Hepatocyte (in vitro differentiated cells): Measurements from ENCODE around the gene RALGPS2. TPM values are rescaled to one million over a fixed set of nuclear protein-coding genes. Genes with fewer than 3 reads are reported as not detected.
A peak's percentile ranks its signal among the peaks of the same experiment; 100 is the strongest.

Experiments
- DNase-seq: peaks from one replicate; pipeline ENCODE4 v3.0.0-alpha.2; 2016; ENCODE audit warnings: low spot score
- H2AFZ ChIP-seq: fragments of 200-600 bp; sonication (generic); 2 replicates; pipeline ENCODE4 v1.6.0; 2016; ENCODE audit warnings: antibody characterized with exemption, mild to moderate bottlenecking
- H3K27ac ChIP-seq: fragments of 200-600 bp; sonication (generic); 2 replicates; pipeline ENCODE4 v1.5.1; 2016; ENCODE audit warnings: mild to moderate bottlenecking
- H3K27me3 ChIP-seq: fragments of 200-600 bp; sonication (generic); 2 replicates; pipeline ENCODE4 v1.6.1; 2016
- H3K36me3 ChIP-seq: fragments of 200-600 bp; sonication (generic); replicated peaks from 2 replicates; pipeline ENCODE4 v1.5.1; 2016; ENCODE audit warnings: low read depth; ENCODE audit not compliant: insufficient read depth
- H3K4me1 ChIP-seq: fragments of 200-600 bp; sonication (generic); 2 replicates; pipeline ENCODE4 v1.5.1; 2016; ENCODE audit warnings: mild to moderate bottlenecking, moderate library complexity; ENCODE audit not compliant: insufficient read depth
- H3K4me2 ChIP-seq: fragments of 200-600 bp; sonication (generic); 2 replicates; pipeline ENCODE4 v1.6.0; 2016
- H3K4me3 ChIP-seq: fragments of 200-600 bp; sonication (generic); 2 replicates; pipeline ENCODE4 v1.5.1; 2016; ENCODE audit warnings: mild to moderate bottlenecking
- H3K79me2 ChIP-seq: fragments of 200-600 bp; sonication (generic); 2 replicates; pipeline ENCODE4 v1.6.0; 2017; ENCODE audit warnings: mild to moderate bottlenecking
- H3K9me2 ChIP-seq: fragments of 200-600 bp; sonication (generic); replicated peaks from 2 replicates; pipeline ENCODE4 v1.6.0; 2017; ENCODE audit warnings: mild to moderate bottlenecking; ENCODE audit not compliant: insufficient read depth
- H3K9me3 ChIP-seq: fragments of 200-600 bp; sonication (generic); 2 replicates; pipeline ENCODE4 v1.5.1; 2016; ENCODE audit warnings: low read depth, mild to moderate bottlenecking
- H4K20me1 ChIP-seq: fragments of 200-600 bp; sonication (generic); 2 replicates; pipeline ENCODE4 v1.6.0; 2016; ENCODE audit warnings: mild to moderate bottlenecking; ENCODE audit not compliant: insufficient read depth, poor library complexity, severe bottlenecking
- EZH2 ChIP-seq: fragments of 200-600 bp; sonication (generic); IDR thresholded peaks from 2 replicates; pipeline ENCODE4 v1.6.1; 2016; ENCODE audit warnings: antibody characterized with exemption, mild to moderate bottlenecking, borderline replicate concordance
- EZH2phosphoT487 ChIP-seq: fragments of 200-600 bp; sonication (generic); IDR thresholded peaks from one replicate; pipeline ENCODE4 v1.6.1; 2018; ENCODE audit warnings: antibody characterized with exemption, mild to moderate bottlenecking, low read depth, moderate library complexity; ENCODE audit not compliant: unreplicated experiment, severe bottlenecking
- WGBS: methylation state at CpG from one replicate; pipeline ENCODE4 v1.1.6; 2016; ENCODE audit warnings: low lambda C conversion rate; ENCODE audit errors: missing lambda C conversion rate; 5-methylcytosine and 5-hydroxymethylcytosine counted together
- polyA plus RNA-seq: library from polyadenylated mRNA; unstranded; fragments of >200 nt; fragmentation: Nextera tagmentation; extraction: Ambion mirVana; gene quantifications from 2 replicates; pipeline ENCODE4 v1.2.1, GENCODE V29; 2016
- total RNA-seq: library from RNA; depleted of rRNA; stranded (reverse); fragments of >200 nt; gene quantifications from 2 replicates; pipeline ENCODE4 v1.2.3, GENCODE V29; 2014
- TF ChIP-seq, protein P1 (sequence below): fragments of 200-600 bp; sonication (generic); IDR thresholded peaks from 2 replicates; pipeline ENCODE4 v1.5.1; 2016; ENCODE audit warnings: antibody characterized with exemption, mild to moderate bottlenecking; ENCODE audit not compliant: poor library complexity

RALGPS2 gene
- total and polyA plus RNA-seq, 2 experiments from 2014 or later = 9.3 to 35.4 TPM

DNA sequence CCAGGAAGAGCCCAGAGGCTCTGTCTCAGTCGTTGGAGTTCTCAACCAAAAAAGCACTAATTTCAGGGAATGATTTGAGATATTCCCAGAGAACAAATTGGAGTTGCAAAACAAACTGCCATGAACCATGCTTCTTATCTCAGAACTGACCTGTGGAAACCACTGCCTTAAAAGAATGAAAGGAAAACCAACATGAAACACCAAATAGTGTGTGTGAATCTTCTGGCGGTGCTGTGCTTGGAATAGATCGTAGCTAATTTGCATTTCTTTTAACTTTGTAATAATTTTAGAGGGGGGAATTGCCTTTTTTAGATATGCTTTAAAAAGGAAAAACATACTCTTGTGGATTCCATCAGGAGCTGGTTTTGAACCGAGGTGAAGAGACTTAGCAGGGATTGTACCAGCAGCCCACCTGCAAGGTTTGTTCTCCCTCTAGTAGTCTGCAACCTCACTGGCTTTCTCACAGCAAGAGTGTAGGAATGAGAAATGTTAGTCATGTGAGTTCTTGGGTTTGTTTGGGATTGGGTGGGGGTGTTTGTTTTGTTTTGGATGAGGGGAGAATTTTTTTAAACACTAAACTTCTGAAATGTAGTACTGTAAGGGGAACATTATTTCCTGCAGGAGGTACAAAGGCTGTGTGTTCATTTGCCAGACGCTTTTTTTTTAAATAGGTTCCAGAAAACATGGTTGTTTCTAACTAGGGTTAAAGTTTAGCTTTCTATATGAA, 191.6 kb downstream of the RALGPS2 start:
- H4K20me1 ChIP-seq = no peaks in the 10 kb centered on the region
- TF ChIP-seq EZH2 (no peak), EZH2phosphoT487 (no peak)
- TF ChIP-seq, protein P1, sequence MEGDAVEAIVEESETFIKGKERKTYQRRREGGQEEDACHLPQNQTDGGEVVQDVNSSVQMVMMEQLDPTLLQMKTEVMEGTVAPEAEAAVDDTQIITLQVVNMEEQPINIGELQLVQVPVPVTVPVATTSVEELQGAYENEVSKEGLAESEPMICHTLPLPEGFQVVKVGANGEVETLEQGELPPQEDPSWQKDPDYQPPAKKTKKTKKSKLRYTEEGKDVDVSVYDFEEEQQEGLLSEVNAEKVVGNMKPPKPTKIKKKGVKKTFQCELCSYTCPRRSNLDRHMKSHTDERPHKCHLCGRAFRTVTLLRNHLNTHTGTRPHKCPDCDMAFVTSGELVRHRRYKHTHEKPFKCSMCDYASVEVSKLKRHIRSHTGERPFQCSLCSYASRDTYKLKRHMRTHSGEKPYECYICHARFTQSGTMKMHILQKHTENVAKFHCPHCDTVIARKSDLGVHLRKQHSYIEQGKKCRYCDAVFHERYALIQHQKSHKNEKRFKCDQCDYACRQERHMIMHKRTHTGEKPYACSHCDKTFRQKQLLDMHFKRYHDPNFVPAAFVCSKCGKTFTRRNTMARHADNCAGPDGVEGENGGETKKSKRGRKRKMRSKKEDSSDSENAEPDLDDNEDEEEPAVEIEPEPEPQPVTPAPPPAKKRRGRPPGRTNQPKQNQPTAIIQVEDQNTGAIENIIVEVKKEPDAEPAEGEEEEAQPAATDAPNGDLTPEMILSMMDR = no peak
- no peak overlapping the region for H3K4me3 ChIP-seq
- H3K9me2 ChIP-seq = no peaks in the 10 kb centered on the region
- H3K27ac ChIP-seq = peak overlapping the region; percentile 9
- H3K27me3 ChIP-seq = no peaks in the 10 kb centered on the region
- H3K4me1 ChIP-seq = peaks cover 10% of the 10 kb centered on the region
- H3K4me2 ChIP-seq = peak overlapping the region; percentile 51
- H2AFZ ChIP-seq = no peak overlapping the region
- H3K79me2 ChIP-seq = no peaks in the 10 kb centered on the region
- no peaks in the 10 kb centered on the region for H3K36me3 ChIP-seq
- DNase-seq = no peak
- WGBS = 73% methylated on average over 5 of the region's 5 CpGs
- H3K9me3 ChIP-seq = no peaks in the 10 kb centered on the region

DNA sequence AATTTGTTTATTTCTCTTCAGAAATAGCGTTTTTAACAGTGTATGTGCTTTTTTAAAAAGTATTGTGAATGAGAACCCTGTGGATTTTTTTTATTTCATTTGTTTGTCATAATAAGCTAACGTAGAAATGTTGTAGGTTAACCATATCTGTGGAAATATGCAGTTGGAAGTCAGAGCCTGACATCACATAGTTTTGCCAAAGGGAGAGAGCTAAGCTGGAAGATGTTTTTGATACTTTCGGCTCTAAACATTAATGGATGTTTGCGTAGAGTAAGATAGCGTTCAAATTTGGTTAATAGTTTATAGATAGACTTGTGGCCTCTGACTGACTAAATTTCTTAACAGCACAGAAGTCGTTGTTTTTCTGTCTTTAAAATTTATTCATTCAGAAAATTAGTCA, 193.3 kb downstream of the RALGPS2 start:
- DNase-seq = no peak
- H3K4me1 ChIP-seq = peaks cover 10% of the 10 kb centered on the region
- no peaks in the 10 kb centered on the region for H3K9me3 ChIP-seq
- TF ChIP-seq EZH2phosphoT487 (no peak), EZH2 (no peak)
- TF ChIP-seq, protein P1 = no peak
- H3K27ac ChIP-seq = no peak overlapping the region
- H3K4me2 ChIP-seq = no peak overlapping the region
- no peaks in the 10 kb centered on the region for H3K27me3 ChIP-seq
- 77% methylated on average over 6 of the region's 6 CpGs for WGBS
- no peaks in the 10 kb centered on the region for H3K79me2 ChIP-seq
- no peaks in the 10 kb centered on the region for H4K20me1 ChIP-seq
- H2AFZ ChIP-seq = no peak overlapping the region
- H3K36me3 ChIP-seq = no peaks in the 10 kb centered on the region
- H3K4me3 ChIP-seq = no peak overlapping the region
- H3K9me2 ChIP-seq = no peaks in the 10 kb centered on the region

DNA sequence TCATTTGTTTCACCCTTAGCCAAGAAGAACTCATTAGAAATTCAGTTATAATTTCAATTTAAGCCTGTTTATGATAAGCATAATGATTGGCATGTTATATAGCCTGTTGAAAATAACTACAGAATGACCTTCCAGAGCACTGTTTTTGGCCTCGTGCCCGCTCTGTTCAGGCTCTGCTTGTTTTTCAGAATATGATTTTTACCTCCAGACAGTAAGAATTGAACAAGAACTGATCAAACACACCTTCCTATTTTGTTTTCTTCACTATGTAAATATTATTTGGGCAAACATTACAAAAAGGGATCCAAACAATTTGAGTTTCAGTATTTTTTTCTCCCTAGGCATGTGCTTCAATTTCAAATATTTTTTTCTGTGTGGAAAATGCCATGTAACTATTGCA, 193.9 kb downstream of the RALGPS2 start:
- WGBS = 98% methylated on average over 2 of the region's 2 CpGs
- no peak overlapping the region for H3K4me3 ChIP-seq
- H3K36me3 ChIP-seq = no peaks in the 10 kb centered on the region
- no peaks in the 10 kb centered on the region for H3K9me3 ChIP-seq
- no peaks in the 10 kb centered on the region for H3K27me3 ChIP-seq
- no peak for DNase-seq
- no peak for TF ChIP-seq EZH2
- TF ChIP-seq EZH2phosphoT487 = no peak
- H3K79me2 ChIP-seq = no peaks in the 10 kb centered on the region
- H2AFZ ChIP-seq = no peak overlapping the region
- H3K9me2 ChIP-seq = no peaks in the 10 kb centered on the region
- H3K27ac ChIP-seq = no peak overlapping the region
- no peak overlapping the region for H3K4me2 ChIP-seq
- H3K4me1 ChIP-seq = peaks cover 10% of the 10 kb centered on the region
- no peaks in the 10 kb centered on the region for H4K20me1 ChIP-seq

DNA sequence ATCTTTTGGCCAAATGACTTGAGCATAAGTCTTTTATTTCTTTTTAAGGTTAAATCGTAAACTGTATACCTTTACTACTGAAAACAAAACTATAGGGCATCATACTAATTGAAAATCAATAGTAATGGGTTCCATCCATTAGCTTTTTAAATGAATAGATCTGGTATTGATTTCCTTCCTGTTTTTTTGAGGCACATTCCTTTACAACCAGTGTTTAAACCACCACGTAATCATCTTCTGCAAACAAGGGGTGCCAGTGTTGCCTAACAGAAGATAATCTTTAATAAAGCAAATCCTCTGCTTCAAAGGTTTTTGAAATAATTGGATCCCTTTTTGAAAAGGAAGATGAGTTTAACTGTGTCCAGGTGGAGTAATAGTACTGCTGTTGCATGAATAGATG, 194.5 kb downstream of the RALGPS2 start:
- no peaks in the 10 kb centered on the region for H4K20me1 ChIP-seq
- H3K4me1 ChIP-seq = peaks cover 10% of the 10 kb centered on the region
- DNase-seq = no peak
- H3K4me2 ChIP-seq = no peak overlapping the region
- no peak overlapping the region for H2AFZ ChIP-seq
- no peaks in the 10 kb centered on the region for H3K9me2 ChIP-seq
- H3K9me3 ChIP-seq = peaks cover 4% of the 10 kb centered on the region
- H3K36me3 ChIP-seq = no peaks in the 10 kb centered on the region
- H3K79me2 ChIP-seq = no peaks in the 10 kb centered on the region
- WGBS = 76% methylated on average over 2 of the region's 2 CpGs
- no peak for TF ChIP-seq EZH2phosphoT487
- TF ChIP-seq, protein P1 = no peak
- TF ChIP-seq EZH2 = no peak
- H3K4me3 ChIP-seq = no peak overlapping the region
- H3K27me3 ChIP-seq = no peaks in the 10 kb centered on the region
- H3K27ac ChIP-seq = no peak overlapping the region
